H1 (cell line): ENCODE measurements around the gene SMARCD1. TPM values are rescaled to one million over a fixed set of nuclear protein-coding genes. Genes with fewer than 3 reads are reported as not detected.
A peak's percentile ranks its signal among the peaks of the same experiment; 100 is the strongest.

Experiments
- CTCF ChIA-PET: fragments of 300-600 bp; sonication (Branson Sonifier 250); formaldehyde crosslinking; loops from one replicate; lab custom pipeline; 2021; ENCODE audit not compliant: partially characterized antibody; lab: Charles Lee
- POLR2A ChIA-PET: fragments of 300-600 bp; sonication (Branson Sonifier 250); formaldehyde crosslinking; loops from one replicate; lab custom pipeline; 2021; ENCODE audit warnings: inconsistent platforms; ENCODE audit not compliant: partially characterized antibody; lab: Charles Lee
- DNase-seq, 2 experiments: peaks; one replicate each; pipeline versions ENCODE4 v3.0.0 to v3.0.0-alpha.2; 2010 to 2022; ENCODE audit warnings: low spot score in 2 of 2, low read depth in 1 of 2, mixed read lengths in 1 of 2
- FAIRE-seq: peaks from 2 replicates; lab custom pipeline; 2011; peaks lifted over from hg19 to GRCh38; lab: Jason Lieb, UNC
- H2AFZ ChIP-seq: 2 replicates; pipeline ENCODE4 v1.8.1; 2012; ENCODE audit warnings: low read length, inconsistent platforms
- H2AK5ac ChIP-seq: 2 replicates; pipeline ENCODE4 v1.6.1; 2013; ENCODE audit warnings: low read depth, low read length
- H2BK120ac ChIP-seq: replicated peaks from 2 replicates; pipeline ENCODE3; 2013; ENCODE audit warnings: low read depth, low read length, inconsistent platforms
- H2BK12ac ChIP-seq: 2 replicates; pipeline ENCODE4 v1.6.1; 2013; ENCODE audit warnings: low read depth, low read length
- H2BK15ac ChIP-seq: 2 replicates; pipeline ENCODE4 v1.6.1; 2013; ENCODE audit warnings: low read length
- H2BK20ac ChIP-seq: 2 replicates; pipeline ENCODE4 v1.6.1; 2013; ENCODE audit warnings: low read length
- H2BK5ac ChIP-seq: 2 replicates; pipeline ENCODE4 v1.6.1; 2013; ENCODE audit warnings: low read depth, low read length
- H3K14ac ChIP-seq: 2 replicates; pipeline ENCODE4 v1.6.1; 2013; ENCODE audit warnings: inconsistent platforms; ENCODE audit not compliant: insufficient read length
- H3K18ac ChIP-seq: 2 replicates; pipeline ENCODE4 v1.6.1; 2013; ENCODE audit warnings: low read length; ENCODE audit errors: extremely low read depth
- H3K23ac ChIP-seq: 2 replicates; pipeline ENCODE4 v1.6.1; 2013; ENCODE audit warnings: inconsistent platforms; ENCODE audit not compliant: insufficient read length
- H3K23me2 ChIP-seq: 2 replicates; pipeline ENCODE4 v1.6.1; 2013; ENCODE audit warnings: low read depth, low read length
- H3K27ac ChIP-seq: 2 replicates; pipeline ENCODE4 v1.6.1; 2011; ENCODE audit warnings: low read depth, low read length, inconsistent platforms
- H3K27me3 ChIP-seq, 4 experiments: replicated peaks in 1 of 4; 1 replicate in 1 of 4; 2 replicates in 3 of 4; pipeline versions ENCODE4 v1.6.1 to v1.8.1; 2011 to 2013; ENCODE audit warnings: low read length in 3 of 4, mild to moderate bottlenecking in 3 of 4, inconsistent platforms in 2 of 4, mixed read lengths in 2 of 4, moderate library complexity in 1 of 4; ENCODE audit not compliant: control insufficient read depth in 3 of 4, insufficient read depth in 3 of 4; ENCODE audit errors: extremely low read depth in 1 of 4
- H3K36me3 ChIP-seq, 4 experiments: 2 replicates each; pipeline versions ENCODE4 v1.6.1 to v1.8.1; 2011 to 2013; ENCODE audit warnings: mild to moderate bottlenecking in 4 of 4, low read length in 3 of 4, moderate library complexity in 2 of 4, control low read depth in 1 of 4, inconsistent platforms in 1 of 4; ENCODE audit not compliant: insufficient read depth in 4 of 4, control insufficient read depth in 2 of 4
- H3K4ac ChIP-seq: replicated peaks from 2 replicates; pipeline ENCODE3; 2013; ENCODE audit warnings: low read length, low read depth, mixed read lengths, inconsistent platforms; ENCODE audit not compliant: insufficient read length
- H3K4me1 ChIP-seq, 4 experiments: replicated peaks in 1 of 4; 1 replicate in 1 of 4; 2 replicates in 3 of 4; pipeline versions ENCODE4 v1.6.1 to v1.8.1; 2011 to 2013; ENCODE audit warnings: low read length in 3 of 4, inconsistent platforms in 2 of 4, mixed read lengths in 1 of 4; ENCODE audit not compliant: insufficient read depth in 4 of 4, control insufficient read depth in 3 of 4
- H3K4me2 ChIP-seq, 2 experiments: 2 replicates each; pipeline versions ENCODE4 v1.6.1 to v1.8.1; 2011 to 2013; ENCODE audit warnings: low read depth in 2 of 2, low read length in 2 of 2, control low read depth in 1 of 2, inconsistent platforms in 1 of 2, mild to moderate bottlenecking in 1 of 2; ENCODE audit not compliant: insufficient read depth in 1 of 2
- H3K4me3 ChIP-seq, 4 experiments: fragments of 200-600, 300-600 bp in 1 of 4; sonication (generic), shearing (Covaris generic), sonication (Bioruptor Twin) in 1 of 4; 2 replicates each; pipeline versions ENCODE4 v1.5.1 to v1.8.1; 2011 to 2016; ENCODE audit warnings: low read length in 4 of 4, low read depth in 3 of 4, control low read depth in 2 of 4, inconsistent platforms in 2 of 4, mild to moderate bottlenecking in 2 of 4, mixed read lengths in 1 of 4, moderate library complexity in 1 of 4; ENCODE audit not compliant: insufficient read depth in 2 of 4; ENCODE audit errors: extremely low read depth in 1 of 4
- H3K56ac ChIP-seq: replicated peaks from 2 replicates; pipeline ENCODE3; 2013; ENCODE audit warnings: low read depth, mild to moderate bottlenecking, mixed read lengths, low read length, inconsistent platforms; ENCODE audit not compliant: insufficient read length
- H3K79me1 ChIP-seq: 2 replicates; pipeline ENCODE4 v1.6.1; 2013; ENCODE audit warnings: low read depth, low read length, control low read depth
- H3K79me2 ChIP-seq, 2 experiments: 2 replicates each; pipeline versions ENCODE4 v1.6.1 to v1.8.1; 2012 to 2013; ENCODE audit warnings: low read length in 2 of 2, mild to moderate bottlenecking in 2 of 2, inconsistent platforms in 1 of 2; ENCODE audit not compliant: insufficient read depth in 2 of 2, control insufficient read depth in 1 of 2
- H3K9ac ChIP-seq, 4 experiments: replicated peaks in 1 of 4; 1 replicate in 1 of 4; 2 replicates in 3 of 4; pipeline versions ENCODE4 v1.6.1 to v1.8.1; 2011 to 2013; ENCODE audit warnings: low read depth in 3 of 4, low read length in 3 of 4, control low read depth in 2 of 4, mild to moderate bottlenecking in 2 of 4, moderate library complexity in 2 of 4, inconsistent platforms in 1 of 4; ENCODE audit errors: extremely low read depth in 1 of 4
- H3K9me3 ChIP-seq, 2 experiments: 2 replicates each; pipeline versions ENCODE4 v1.6.1 to v1.8.1; 2012 to 2013; ENCODE audit warnings: mild to moderate bottlenecking in 2 of 2, moderate library complexity in 2 of 2, control low read depth in 1 of 2, inconsistent platforms in 1 of 2, low read depth in 1 of 2, low read length in 1 of 2, mixed read lengths in 1 of 2; ENCODE audit not compliant: insufficient read depth in 2 of 2
- H4K20me1 ChIP-seq, 2 experiments: replicated peaks in 1 of 2; 2 replicates each; pipeline versions ENCODE3 to v1.8.1; 2011 to 2013; ENCODE audit warnings: inconsistent platforms in 2 of 2, low read length in 2 of 2, mild to moderate bottlenecking in 1 of 2; ENCODE audit not compliant: insufficient read depth in 2 of 2, control insufficient read depth in 1 of 2
- H4K5ac ChIP-seq: 2 replicates; pipeline ENCODE4 v1.6.1; 2013; ENCODE audit warnings: low read length, low read depth, mixed read lengths, inconsistent platforms; ENCODE audit not compliant: insufficient read length
- H4K8ac ChIP-seq: 2 replicates; pipeline ENCODE4 v1.8.0; 2013; ENCODE audit warnings: mild to moderate bottlenecking, moderate library complexity, low read length, inconsistent platforms; ENCODE audit not compliant: insufficient read depth; ENCODE audit errors: extremely low read depth
- H4K91ac ChIP-seq: replicated peaks from 2 replicates; pipeline ENCODE3; 2013; ENCODE audit warnings: low read length, mixed read lengths, inconsistent platforms; ENCODE audit not compliant: insufficient read length
- BRCA1 ChIP-seq: IDR thresholded peaks from 2 replicates; pipeline ENCODE4 v1.6.1; 2012; ENCODE audit warnings: low read depth, low read length, improper control_type of control experiment
- CBX5 ChIP-seq: fragments of 300-800, 300-1000 bp; sonication (generic); IDR thresholded peaks from 2 replicates; pipeline ENCODE4 v1.7.1; 2016; ENCODE audit warnings: antibody characterized with exemption, low read length, low read depth
- CEBPB ChIP-seq: IDR thresholded peaks from 2 replicates; pipeline ENCODE4 v1.6.1; 2012; ENCODE audit warnings: low read depth, low read length
- CHD1 ChIP-seq: IDR thresholded peaks from 2 replicates; pipeline ENCODE4 v1.6.1; 2012; ENCODE audit warnings: low read depth, low read length, improper control_type of control experiment
- CTBP2 ChIP-seq: IDR thresholded peaks from 2 replicates; pipeline ENCODE4 v1.7.0; 2011; ENCODE audit warnings: borderline replicate concordance, mild to moderate bottlenecking, moderate library complexity, mixed read lengths, low read length; ENCODE audit not compliant: insufficient read depth, insufficient read length
- EP300 ChIP-seq, 2 experiments: IDR thresholded peaks; 1 replicate in 1 of 2; 2 replicates in 1 of 2; pipeline ENCODE4 v1.6.1; 2011 to 2012; ENCODE audit warnings: low read depth in 2 of 2, low read length in 2 of 2, mild to moderate bottlenecking in 2 of 2, borderline replicate concordance in 1 of 2, inconsistent platforms in 1 of 2, moderate library complexity in 1 of 2
- JUN ChIP-seq: IDR thresholded peaks from 2 replicates; pipeline ENCODE4 v1.6.1; 2011; ENCODE audit warnings: low read depth, mild to moderate bottlenecking, improper control_type of control experiment, low read length
- POLR2AphosphoS5 ChIP-seq: IDR thresholded peaks from 2 replicates; pipeline ENCODE4 v1.6.1; 2011; ENCODE audit warnings: low read depth, low read length
- POU5F1 ChIP-seq: IDR thresholded peaks from 2 replicates; pipeline ENCODE4 v1.6.1; 2011; ENCODE audit warnings: low read depth, mild to moderate bottlenecking, low read length, moderate library complexity
- RAD21 ChIP-seq, 2 experiments: IDR thresholded peaks in 1 of 2; conservative IDR thresholded peaks in 1 of 2; 2 replicates each; pipeline ENCODE4 v1.6.1; 2011; ENCODE audit warnings: low read depth in 2 of 2, low read length in 2 of 2, improper control_type of control experiment in 1 of 2, inconsistent platforms in 1 of 2, mild to moderate bottlenecking in 1 of 2, moderate library complexity in 1 of 2
- RNF2 ChIP-seq: fragments of 200-900, 300-1000 bp; sonication (generic); IDR thresholded peaks from 2 replicates; pipeline ENCODE4 v1.7.1; 2016; ENCODE audit warnings: borderline replicate concordance, low read depth, mild to moderate bottlenecking, antibody characterized with exemption, low read length; ENCODE audit not compliant: poor library complexity, severe bottlenecking; ENCODE audit errors: missing control alignments
- RXRA ChIP-seq: IDR thresholded peaks from 2 replicates; pipeline ENCODE4 v1.6.1; 2011; ENCODE audit warnings: low read depth, mild to moderate bottlenecking, low read length, moderate library complexity; ENCODE audit not compliant: insufficient read depth
- SRF ChIP-seq: IDR thresholded peaks from 2 replicates; pipeline ENCODE4 v1.6.1; 2011; ENCODE audit warnings: mild to moderate bottlenecking, low read depth, low read length, moderate library complexity
- ZNF274 ChIP-seq: IDR thresholded peaks from 2 replicates; pipeline ENCODE4 v1.7.0; 2012; ENCODE audit warnings: low read length, borderline replicate concordance; ENCODE audit errors: extremely low read depth
- WGBS, 2 experiments: shearing (Covaris generic) in 1 of 2; methylation state at CpG; one replicate each; pipeline versions ENCODE4 v1.1.6 to v1.1.7; 2013 to 2015; ENCODE audit warnings: low lambda C conversion rate in 2 of 2, mixed read lengths in 2 of 2, inconsistent platforms in 1 of 2, low coverage in 1 of 2, missing lambda C conversion rate in 1 of 2; ENCODE audit not compliant: insufficient replicate concordance in 2 of 2, insufficient coverage in 1 of 2, insufficient read length in 1 of 2; ENCODE audit errors: extremely low coverage in 1 of 2, missing lambda C conversion rate in 1 of 2; 5-methylcytosine and 5-hydroxymethylcytosine counted together
- polyA plus RNA-seq, 7 experiments: library from polyadenylated mRNA; depleted of rRNA in 3 of 7; stranded (reverse) in 5 of 7; unstranded in 2 of 7; fragments of >200 nt in 5 of 7; fragments of 200-250 nt in 2 of 7; gene quantifications; 1 replicate in 5 of 7; 2 replicates in 1 of 7; 4 replicates in 1 of 7; pipeline versions ENCODE4 v1.2.1 to v1.2.3, GENCODE V29; 2011 to 2013; ENCODE audit warnings: missing spikeins in 2 of 7, mixed read lengths in 2 of 7
- total RNA-seq: library from RNA; stranded (reverse); fragmentation: NEBNext Ultra II Directional; extraction: Animal tissue kit (Norgen Biotek cat#: 25700); gene quantifications from 2 replicates; pipeline ENCODE4 v1.2.1, GENCODE V29; 2021

The SMARCD1 gene
- total and polyA plus RNA-seq, 2 of the 8 experiments (the other 6 are each of a cell fraction or from before 2014, with no cell fraction given): 128 to 130 TPM

- Histone ChIP-seq H3K79me2 (no peaks in the 10 kb centered on the region), H3K4me3 (no peak overlapping the region), H3K4me2 (no peak overlapping the region), H3K27ac (no peak overlapping the region), H4K91ac (no peak overlapping the region), H2BK15ac (no peak overlapping the region), H2AK5ac (no peak overlapping the region), H3K9me3 (no peaks in the 10 kb centered on the region), H4K5ac (no peak overlapping the region), H3K14ac (no peak overlapping the region), H2BK120ac (no peak overlapping the region), H2BK20ac (no peak overlapping the region), H3K36me3 (no peaks in the 10 kb centered on the region), H4K20me1 (no peaks in the 10 kb centered on the region), H3K27me3 (no peaks in the 10 kb centered on the region; a peak in 2 of 7 replicates), H3K4ac (no peak overlapping the region), H3K4me1 (no peaks in the 10 kb centered on the region), H3K9ac (no peak overlapping the region), H3K23me2 (no peaks in the 10 kb centered on the region; the same call in 1 of the 2 replicates), H4K8ac (peak overlapping the region; percentile 82), H3K23ac (no peak overlapping the region), H2BK12ac (0 out of 2 replicates have a peak overlapping the region, but pooled peaks have one; percentile 27), H3K56ac (no peak overlapping the region), H3K79me1 (no peaks in the 10 kb centered on the region), H3K18ac (no peak overlapping the region), H2BK5ac (no peak overlapping the region), H2AFZ (no peak overlapping the region)
- no peak for DNase-seq
- FAIRE-seq: no peak
- 87% methylated on average over 4 of the region's 4 CpGs; no CpG with 5 or more reads in 1 of the 2 experiments for WGBS, 2 experiments
- CTCF ChIA-PET: interaction anchor here (0.6 to 13.4 kb wide), 8 partner anchors 11 to 195 kb away, joined by 4 to 296 read pairs (median 35); partner anchors contain the start of gene AQP6
- POLR2A ChIA-PET: interaction anchor here (5.4 kb wide), 1 partner anchor 15 kb away, joined by 19 read pairs; no protein-coding TSS in a partner anchor
- TF ChIP-seq JUN (no peak), POLR2AphosphoS5 (no peak), RAD21 (IDR thresholded peaks at IDR 0.05 in 1 of 2, conservative IDR thresholded peaks at IDR 0.05 in 1 of 2; ENCODE audit: low read depth in 2 of 2, low read length in 2 of 2) (no peak), EP300 (IDR thresholded peaks at IDR 0.05; ENCODE audit: borderline replicate concordance in 1 of 2, low read depth in 2 of 2, low read length in 2 of 2) (no peak), RXRA (no peak), BRCA1 (no peak), ZNF274 (no peak), CBX5 (no peak), CTBP2 (no peak), CHD1 (no peak), POU5F1 (no peak), CEBPB (no peak), RNF2 (no peak), SRF (no peak)
Measured at GRCh38 chr12:50040657-50041056, 44.5 kb upstream of the SMARCD1 start.
